ENCODE measurements around the gene P2RX4.
"Not testable (repeated sequence)": the region's sequence is repeated elsewhere in the genome, so short reads cannot be mapped to it uniquely, and the experiment has no call there.

The P2RX4 gene

DNA sequence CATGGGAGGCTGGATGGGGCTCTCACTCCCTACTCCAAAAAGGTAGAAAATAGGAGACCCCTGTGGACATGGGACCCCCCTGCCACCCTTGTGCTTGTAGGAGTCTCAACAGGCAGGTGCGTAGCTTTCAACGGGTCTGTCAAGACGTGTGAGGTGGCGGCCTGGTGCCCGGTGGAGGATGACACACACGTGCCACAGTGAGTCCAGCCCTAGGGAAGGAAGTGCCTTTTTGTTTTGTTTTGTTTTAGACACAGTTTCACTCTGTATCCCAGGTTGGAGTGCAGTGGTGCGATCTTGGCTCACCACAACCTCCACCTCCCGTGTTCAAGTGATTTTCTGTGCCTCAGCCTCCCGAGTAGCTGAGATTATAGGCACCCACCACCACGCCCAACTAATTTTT, 12.9 kb downstream of the P2RX4 start:
- Mint-ChIP-seq H3K27ac (peak overlapping the region; percentile 95), H3K9me3 (no peaks in the 10 kb centered on the region), H3K4me3 (no peak overlapping the region), H3K36me3 (peaks cover 12% of the 10 kb centered on the region), H3K4me1 (peaks cover 25% of the 10 kb centered on the region), H3K27me3 (no peaks in the 10 kb centered on the region)
- ATAC-seq (ENCODE audit: low read depth) (peak; percentile 78), DNase-seq (ENCODE audit: low spot score in 2 of 2) (peak in 1 of 2 donors; percentile 39)

DNA sequence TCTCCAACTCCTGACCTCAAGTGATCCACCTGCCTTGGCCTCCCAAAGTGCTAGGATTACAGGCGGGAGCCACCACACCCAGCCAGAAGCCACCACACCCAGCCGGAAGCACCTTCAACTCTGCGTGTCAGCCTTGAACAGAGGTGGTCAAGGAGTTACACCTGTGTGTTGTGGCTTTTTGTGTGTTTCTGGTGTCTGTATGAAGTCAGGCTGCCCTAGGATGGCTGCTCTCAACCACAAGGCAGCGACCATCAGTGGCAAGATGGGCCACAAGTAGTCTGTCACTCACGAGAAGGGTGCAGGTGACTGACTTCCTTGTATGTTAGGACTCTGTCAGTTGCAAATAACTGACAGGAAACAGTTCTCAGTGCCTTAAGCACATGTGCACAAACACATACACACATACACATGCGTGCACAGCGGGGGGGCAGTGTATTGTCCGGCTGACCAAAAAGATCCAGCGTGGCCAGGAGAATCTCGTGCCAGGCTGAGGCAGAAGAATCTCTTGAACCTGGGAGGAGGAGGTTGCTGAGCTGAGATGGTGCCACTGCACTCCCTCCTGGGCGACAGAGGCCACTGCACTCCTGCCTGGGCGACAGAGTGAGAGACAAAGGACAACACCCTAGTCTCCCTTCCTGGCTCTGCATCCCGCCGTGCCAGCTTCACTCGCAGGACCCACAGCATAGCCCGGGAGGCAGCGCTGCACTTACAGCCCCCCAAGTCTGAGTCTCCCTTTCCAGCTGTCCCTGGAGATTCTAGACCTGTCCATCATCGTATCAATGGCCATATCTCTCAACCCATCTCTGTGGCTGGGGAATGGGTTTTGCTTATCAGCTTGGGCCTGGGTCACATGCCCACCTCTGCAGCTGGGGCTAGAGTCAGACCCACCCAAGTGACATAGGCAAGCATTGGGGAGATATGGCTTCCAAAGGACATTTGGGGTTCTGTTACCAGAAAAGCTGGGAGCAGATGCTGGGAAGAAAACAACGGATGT, 13.7 kb downstream of the P2RX4 start:
- Mint-ChIP-seq H3K27ac (peak overlapping the region; percentile 95), H3K9me3 (no peaks in the 10 kb centered on the region), H3K27me3 (no peaks in the 10 kb centered on the region), H3K36me3 (peaks cover 8% of the 10 kb centered on the region), H3K4me1 (peaks cover 25% of the 10 kb centered on the region), H3K4me3 (peak overlapping the region; percentile 41)
- ATAC-seq (ENCODE audit: low read depth) = peak; percentile 61
- peak in 1 of 2 donors; percentile 17 for DNase-seq (ENCODE audit: low spot score in 2 of 2)

DNA sequence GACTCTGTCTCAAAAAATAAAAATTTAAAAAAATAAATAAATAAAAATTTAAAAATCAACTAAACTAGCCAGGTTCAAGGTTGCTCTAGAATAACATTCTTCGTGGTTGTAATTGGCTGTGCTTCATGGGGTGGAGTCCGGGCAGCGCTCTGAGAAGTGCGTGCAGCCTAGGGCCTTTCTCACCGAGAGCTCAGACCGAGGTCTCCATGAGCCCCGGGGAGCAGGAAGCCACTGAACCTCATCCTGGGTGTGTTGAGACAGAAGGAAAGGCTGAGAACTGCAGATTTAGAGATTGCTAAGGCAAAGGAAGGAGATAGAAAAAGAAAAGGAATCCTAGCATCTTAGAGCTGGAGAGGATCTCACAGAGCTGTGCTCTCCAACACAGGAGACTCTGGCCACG, 14.7 kb downstream of the P2RX4 start:
- Mint-ChIP-seq H3K36me3 (peaks cover 7% of the 10 kb centered on the region), H3K27ac (no peak overlapping the region), H3K4me1 (peaks cover 25% of the 10 kb centered on the region), H3K27me3 (no peaks in the 10 kb centered on the region), H3K4me3 (no peak overlapping the region), H3K9me3 (no peaks in the 10 kb centered on the region)
- ATAC-seq (ENCODE audit: low read depth) (no peak), DNase-seq (ENCODE audit: low spot score in 2 of 2) (no peak)

- H3K4me1 Mint-ChIP-seq = peaks cover 23% of the 10 kb centered on the region
- no peaks in the 10 kb centered on the region for H3K27me3 Mint-ChIP-seq
- peaks cover 7% of the 10 kb centered on the region for H3K36me3 Mint-ChIP-seq
- ATAC-seq (ENCODE audit: low read depth) (no peak), DNase-seq (ENCODE audit: low spot score in 2 of 2) (no peak)
- no peak overlapping the region for H3K27ac Mint-ChIP-seq
- no peak overlapping the region for H3K4me3 Mint-ChIP-seq
- H3K9me3 Mint-ChIP-seq = no peaks in the 10 kb centered on the region
Measured at GRCh38 chr12:121226399-121226798, 16.5 kb downstream of the P2RX4 start.

GRCh38 chr12:121226871-121227270, 16.9 kb downstream of the P2RX4 start:
- not testable (repeated sequence) for H3K27ac Mint-ChIP-seq
- H3K4me3 Mint-ChIP-seq = peak overlapping the region; percentile 56
- peaks cover 23% of the 10 kb centered on the region for H3K4me1 Mint-ChIP-seq

DNA sequence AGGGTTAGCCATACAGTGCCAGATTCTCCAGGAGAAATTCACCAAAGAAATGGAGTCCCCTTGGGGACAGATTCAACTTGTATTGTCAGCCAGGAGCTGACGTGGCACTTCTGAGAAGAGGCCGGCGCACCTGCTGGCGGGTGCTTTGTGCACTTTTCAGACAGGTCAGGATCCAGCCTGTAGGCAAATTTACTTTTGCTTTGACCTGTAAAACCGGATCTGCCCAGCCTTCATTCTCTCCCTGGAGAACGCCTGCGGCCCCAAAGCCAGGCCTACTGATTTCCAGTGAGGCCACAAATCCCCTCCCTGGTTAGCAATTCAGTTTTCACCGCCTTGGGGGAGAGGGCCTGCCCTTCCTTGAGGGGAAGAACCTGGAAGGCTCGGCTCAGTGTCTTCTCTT, 17.4 kb downstream of the P2RX4 start:
- peaks cover 7% of the 10 kb centered on the region for H3K36me3 Mint-ChIP-seq
- peak overlapping the region; percentile 54 for H3K27ac Mint-ChIP-seq
- H3K4me3 Mint-ChIP-seq = peak overlapping the region; percentile 56
- peak in 1 of 2 donors; percentile 27 for DNase-seq (ENCODE audit: low spot score in 2 of 2)
- H3K4me1 Mint-ChIP-seq = peaks cover 23% of the 10 kb centered on the region
- no peaks in the 10 kb centered on the region for H3K9me3 Mint-ChIP-seq
- no peaks in the 10 kb centered on the region for H3K27me3 Mint-ChIP-seq
- peak; percentile 59 for ATAC-seq (ENCODE audit: low read depth)

More at GRCh38 chr12:121226871-121227270, 16.9 kb downstream of the P2RX4 start:
- not testable (repeated sequence) for H3K9me3 Mint-ChIP-seq; DNase-seq (ENCODE audit: low spot score in 2 of 2); H3K27me3 Mint-ChIP-seq; ATAC-seq (ENCODE audit: low read depth); H3K36me3 Mint-ChIP-seq

DNA sequence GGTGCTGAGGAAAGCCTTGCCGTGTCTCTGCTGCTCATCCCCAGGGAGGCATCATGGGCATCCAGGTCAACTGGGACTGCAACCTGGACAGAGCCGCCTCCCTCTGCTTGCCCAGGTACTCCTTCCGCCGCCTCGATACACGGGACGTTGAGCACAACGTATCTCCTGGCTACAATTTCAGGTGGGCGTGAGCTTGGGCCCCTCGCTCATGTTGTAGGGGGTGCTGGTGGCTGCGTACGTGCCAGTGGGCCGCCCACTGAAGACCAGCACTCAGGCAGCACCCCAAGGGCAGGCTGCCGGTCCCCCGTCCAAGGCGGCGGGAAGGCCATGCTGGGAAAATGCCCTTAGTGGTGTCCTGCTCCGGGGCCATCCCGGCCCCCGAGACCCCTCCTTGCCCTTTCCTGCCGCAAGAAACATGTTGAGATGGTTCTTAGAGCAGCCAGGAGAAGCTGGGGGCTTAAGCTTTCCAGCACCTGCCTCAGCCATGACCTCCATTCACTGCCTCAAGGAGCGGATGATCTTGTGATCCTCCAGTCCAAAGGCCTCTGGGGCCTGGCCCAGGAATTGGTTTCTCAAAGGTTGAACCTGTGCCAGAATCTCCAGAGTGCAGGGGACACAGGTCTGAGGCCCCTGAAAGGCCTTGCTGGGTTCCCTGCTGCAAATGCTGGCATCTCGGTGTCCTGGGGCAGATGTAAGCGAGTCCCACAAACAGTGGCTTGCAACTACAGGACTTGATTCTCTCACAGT, 19.2 kb downstream of the P2RX4 start:
- peaks cover 14% of the 10 kb centered on the region for H3K36me3 Mint-ChIP-seq
- no peaks in the 10 kb centered on the region for H3K9me3 Mint-ChIP-seq
- no peak overlapping the region for H3K4me3 Mint-ChIP-seq

GRCh38 chr12:121229826-121230537, 20.1 kb downstream of the P2RX4 start:
- peak in 1 of 2 donors; percentile 36 for DNase-seq (ENCODE audit: low spot score in 2 of 2)
- H3K4me3 Mint-ChIP-seq, H3K27ac Mint-ChIP-seq, H3K9me3 Mint-ChIP-seq, H3K27me3 Mint-ChIP-seq, H3K4me1 Mint-ChIP-seq: not testable (repeated sequence)
- ATAC-seq (ENCODE audit: low read depth) = peak; percentile 48
- H3K36me3 Mint-ChIP-seq = peaks cover 18% of the 10 kb centered on the region

More for the DNA sequence above, 19.2 kb downstream of the P2RX4 start:
- peaks cover 8% of the 10 kb centered on the region for H3K4me1 Mint-ChIP-seq
- no peak for DNase-seq (ENCODE audit: low spot score in 2 of 2)
- ATAC-seq (ENCODE audit: low read depth) = no peak
- no peaks in the 10 kb centered on the region for H3K27me3 Mint-ChIP-seq
- H3K27ac Mint-ChIP-seq = no peak overlapping the region

- ATAC-seq (ENCODE audit: low read depth) (no peak), DNase-seq (ENCODE audit: low spot score in 2 of 2) (no peak)
- peaks cover 5% of the 10 kb centered on the region for H3K4me1 Mint-ChIP-seq
- H3K27me3 Mint-ChIP-seq = no peaks in the 10 kb centered on the region
- no peak overlapping the region for H3K4me3 Mint-ChIP-seq
- H3K36me3 Mint-ChIP-seq = peaks cover 18% of the 10 kb centered on the region
- no peaks in the 10 kb centered on the region for H3K9me3 Mint-ChIP-seq
- no peak overlapping the region for H3K27ac Mint-ChIP-seq
Measured at GRCh38 chr12:121230538-121230907, 20.6 kb downstream of the P2RX4 start.

GRCh38 chr12:121232163-121232562, 22.2 kb downstream of the P2RX4 start:
- no peaks in the 10 kb centered on the region for H3K9me3 Mint-ChIP-seq
- H3K36me3 Mint-ChIP-seq = peaks cover 21% of the 10 kb centered on the region
- peaks cover 4% of the 10 kb centered on the region for H3K4me1 Mint-ChIP-seq
- H3K27me3 Mint-ChIP-seq = no peaks in the 10 kb centered on the region
- ATAC-seq (ENCODE audit: low read depth) (no peak), DNase-seq (ENCODE audit: low spot score in 2 of 2) (no peak)
- no peak overlapping the region for H3K4me3 Mint-ChIP-seq
- H3K27ac Mint-ChIP-seq = no peak overlapping the region

- no peaks in the 10 kb centered on the region for H3K27me3 Mint-ChIP-seq
- H3K27ac Mint-ChIP-seq = no peak overlapping the region
- DNase-seq (ENCODE audit: low spot score in 2 of 2) (no peak), ATAC-seq (ENCODE audit: low read depth) (no peak)
- H3K36me3 Mint-ChIP-seq = peaks cover 21% of the 10 kb centered on the region
- H3K4me1 Mint-ChIP-seq = no peaks in the 10 kb centered on the region
- no peak overlapping the region for H3K4me3 Mint-ChIP-seq
- H3K9me3 Mint-ChIP-seq = no peaks in the 10 kb centered on the region
Measured at GRCh38 chr12:121232977-121233627, 23.2 kb downstream of the P2RX4 start.

GRCh38 chr12:121233628-121234020, 23.7 kb downstream of the P2RX4 start:
- Mint-ChIP-seq H3K36me3 (peaks cover 19% of the 10 kb centered on the region), H3K4me1 (no peaks in the 10 kb centered on the region), H3K9me3 (no peaks in the 10 kb centered on the region), H3K4me3 (no peak overlapping the region), H3K27ac (no peak overlapping the region), H3K27me3 (no peaks in the 10 kb centered on the region)
- ATAC-seq (ENCODE audit: low read depth) (no peak), DNase-seq (ENCODE audit: low spot score in 2 of 2) (no peak)

GRCh38 chr12:121236776-121237175, 26.8 kb downstream of the P2RX4 start:
- Mint-ChIP-seq H3K27me3 (no peaks in the 10 kb centered on the region), H3K4me3 (no peak overlapping the region), H3K27ac (no peak overlapping the region), H3K36me3 (peaks cover 18% of the 10 kb centered on the region), H3K9me3 (no peaks in the 10 kb centered on the region), H3K4me1 (peaks cover 13% of the 10 kb centered on the region)
- ATAC-seq (ENCODE audit: low read depth) = no peak
- no peak for DNase-seq (ENCODE audit: low spot score in 2 of 2)
